Smooth muscle cell of the brain vasculature (primary cell): ENCODE measurements around the gene AQP4.

Experiments
- DNase-seq: peaks from one replicate; pipeline ENCODE4 v3.0.0-alpha.2; 2012; ENCODE audit warnings: low read depth, low spot score

Gene AQP4

GRCh38 chr18:26839609-26840008, 25.9 kb downstream of the AQP4 start:
- DNase-seq, result no peak

- DNase-seq, result no peak
These were observed 33.2 kb downstream of the AQP4 start for GRCh38 chr18:26832302-26832701.

GRCh38 chr18:26827581-26827980, 37.9 kb downstream of the AQP4 start:
- no peak for DNase-seq

GRCh38 chr18:26826656-26827235, 38.8 kb downstream of the AQP4 start:
- no peak for DNase-seq

- DNase-seq, result no peak
These were observed 44.3 kb downstream of the AQP4 start for GRCh38 chr18:26821181-26821580.

- DNase-seq, result no peak
These were observed 46.5 kb downstream of the AQP4 start for GRCh38 chr18:26819046-26819445.

- no peak for DNase-seq
These were observed 47.0 kb downstream of the AQP4 start for GRCh38 chr18:26818461-26818860.

- DNase-seq, result no peak
These were observed 52.5 kb downstream of the AQP4 start for GRCh38 chr18:26813043-26813442.

- no peak for DNase-seq
These were observed 53.0 kb downstream of the AQP4 start for GRCh38 chr18:26812462-26812861.

- DNase-seq, result no peak
These were observed 56.2 kb downstream of the AQP4 start for GRCh38 chr18:26809346-26809745.

GRCh38 chr18:26806224-26806623, 59.3 kb downstream of the AQP4 start:
- no peak for DNase-seq

GRCh38 chr18:26804519-26804918, 61.0 kb downstream of the AQP4 start:
- no peak for DNase-seq

GRCh38 chr18:26803643-26804042, 61.9 kb downstream of the AQP4 start:
- no peak for DNase-seq

GRCh38 chr18:26802330-26803200, 62.9 kb downstream of the AQP4 start:
- no peak for DNase-seq
